Kidney capillary endothelial cell (primary cell): ENCODE results near the gene TTBK1.
A peak's percentile ranks its signal among the peaks of the same experiment; 100 is the strongest.

Experiments used
- DNase-seq: peaks from one replicate; pipeline ENCODE4 v3.0.0-alpha.2; 2018; ENCODE audit warnings: low spot score

Gene TTBK1

DNA sequence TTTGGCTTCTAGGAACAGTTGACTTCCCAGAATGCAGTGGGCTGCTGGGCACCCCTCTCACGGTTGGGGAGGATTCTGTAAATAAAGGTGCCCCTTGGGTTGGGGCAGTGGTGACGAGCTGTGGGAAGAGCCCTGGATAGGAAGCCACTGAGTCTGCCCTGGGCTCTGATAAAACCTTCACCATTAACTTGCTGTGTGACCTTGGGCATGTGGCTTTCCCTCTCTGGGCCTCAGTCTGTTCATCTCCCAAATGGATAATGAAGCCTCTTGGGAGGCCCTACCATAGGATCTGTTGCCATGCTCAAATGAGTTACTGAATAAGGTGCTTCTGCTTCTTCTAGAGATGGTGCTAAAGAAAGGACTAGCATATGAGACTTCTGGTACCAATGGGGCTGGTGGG lies 61.6 kb downstream of the TTBK1 start:
- DNase-seq, result no peak

DNA sequence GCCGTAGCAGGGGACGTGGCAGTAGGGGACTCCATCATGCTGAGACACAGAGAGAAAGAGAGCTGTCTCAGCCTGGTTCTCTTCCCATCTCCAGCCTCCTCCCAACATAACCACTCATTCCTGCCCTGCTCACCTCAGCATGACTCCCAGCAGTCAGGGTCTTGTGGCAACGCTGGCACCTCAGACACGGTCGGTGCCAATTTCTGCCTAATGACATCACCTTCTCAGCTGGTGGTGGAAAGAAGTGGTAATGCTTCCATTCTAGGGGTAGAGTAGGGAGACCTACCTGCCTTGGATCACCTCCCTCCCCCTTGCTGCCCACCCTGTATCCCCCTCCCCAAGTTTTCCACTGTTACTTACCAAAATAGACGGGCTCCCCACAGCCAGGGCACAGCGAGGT lies 62.8 kb downstream of the TTBK1 start:
- no peak for DNase-seq

DNA sequence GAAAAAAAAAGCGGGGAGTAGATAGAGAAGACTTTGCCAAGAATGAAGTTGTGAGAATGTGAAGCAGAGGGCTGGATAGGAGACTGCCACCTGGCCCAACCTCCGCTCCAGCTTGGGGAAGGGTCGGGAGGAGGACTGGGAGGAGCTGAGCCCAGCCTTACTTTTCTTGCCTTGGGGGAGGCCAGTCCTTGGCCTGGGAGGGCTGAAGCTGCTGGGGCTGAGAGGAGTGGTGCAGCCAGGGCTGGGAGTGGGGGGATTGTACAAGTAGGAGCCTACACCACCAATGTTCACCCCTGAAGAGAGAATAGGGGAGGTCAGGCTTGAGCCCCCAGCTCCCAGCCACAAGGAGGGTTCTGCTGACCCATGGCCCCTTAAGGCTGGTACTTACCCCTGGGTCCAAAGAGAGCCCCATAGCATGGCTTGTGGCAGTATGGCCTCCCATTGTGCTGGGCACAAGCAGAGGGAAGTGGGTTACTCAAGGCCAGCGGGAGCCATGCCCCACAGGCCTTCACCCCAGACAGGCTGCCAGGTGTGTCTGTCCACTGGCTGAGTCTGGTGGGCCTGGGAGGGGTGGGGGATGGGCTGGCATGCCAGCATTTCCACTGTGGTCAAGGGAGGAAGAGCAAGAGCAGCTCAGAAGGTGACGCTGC lies 64.3 kb downstream of the TTBK1 start:
- DNase-seq, result no peak

DNA sequence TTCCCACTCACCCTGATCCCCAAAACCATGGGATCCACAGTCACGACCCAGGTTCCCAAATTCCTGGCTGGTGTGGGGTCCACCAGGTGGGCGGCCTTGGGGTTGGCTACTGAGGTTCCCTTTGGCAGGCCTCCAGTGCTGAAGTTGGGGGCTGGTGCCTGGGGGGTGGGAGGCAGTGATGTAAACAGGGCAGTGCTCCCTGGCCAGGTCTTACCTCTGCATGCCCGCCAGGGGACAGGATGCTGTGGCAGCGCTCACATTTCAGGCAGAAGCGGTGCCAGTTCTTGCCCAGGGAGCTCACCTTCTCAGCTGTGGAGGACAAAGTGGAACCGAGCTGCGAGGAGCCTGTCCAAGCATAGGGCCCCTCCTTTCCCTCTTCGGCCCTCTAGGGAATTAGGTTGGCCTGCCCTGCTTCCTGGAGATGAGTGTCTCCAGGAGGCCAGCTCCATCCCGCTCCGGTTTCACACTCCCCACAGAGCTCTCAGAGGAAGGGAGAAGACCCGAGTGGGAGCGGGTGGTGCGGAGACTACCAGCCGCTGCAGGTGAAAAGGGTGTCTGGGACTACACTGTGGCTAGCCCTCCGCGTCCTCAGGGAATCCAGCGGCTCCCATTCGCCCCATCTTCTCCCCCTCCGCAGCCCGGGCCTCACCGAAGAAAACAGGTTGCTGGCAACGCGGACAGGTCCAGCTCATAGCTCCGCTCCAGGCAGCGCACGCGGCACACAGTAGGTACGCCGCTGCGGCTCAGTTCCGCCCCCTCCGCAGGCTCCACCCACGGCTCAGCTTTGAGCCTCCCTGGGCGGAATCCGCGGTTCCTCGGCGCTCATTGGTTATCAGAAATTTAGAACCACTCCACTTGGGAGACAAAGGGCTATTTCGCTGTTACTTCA lies 65.1 kb downstream of the TTBK1 start, which contains the start of gene CRIP3:
Gene CRIP3 (minus strand): TSS at position 726 of the 889 bp plus-strand sequence. CDS start 34 bp downstream, at position 692.
- DNase-seq, result no peak

DNA sequence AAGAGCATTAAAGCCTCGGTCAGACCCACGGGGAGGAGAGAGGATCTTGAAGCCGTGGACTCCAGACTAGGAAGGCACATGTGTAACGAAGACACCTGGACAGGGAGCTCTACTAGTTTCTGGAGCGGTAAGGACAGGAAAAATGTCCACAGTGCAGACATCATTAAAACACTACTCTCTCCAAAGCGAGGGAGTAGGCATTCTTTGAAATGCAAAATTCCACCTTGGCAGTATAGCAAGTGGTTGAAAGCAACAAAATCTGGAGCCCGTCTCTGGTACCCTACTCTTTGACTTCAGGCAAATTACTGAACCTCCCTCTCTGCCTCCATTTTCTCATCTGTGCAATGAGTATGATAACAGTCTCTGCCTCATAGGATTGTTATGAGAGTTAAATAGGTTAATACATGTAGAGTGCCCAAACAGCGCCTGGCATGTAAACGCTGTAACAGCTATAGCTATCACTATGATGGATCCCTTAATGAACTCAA lies 65.8 kb downstream of the TTBK1 start:
- no peak for DNase-seq

DNA sequence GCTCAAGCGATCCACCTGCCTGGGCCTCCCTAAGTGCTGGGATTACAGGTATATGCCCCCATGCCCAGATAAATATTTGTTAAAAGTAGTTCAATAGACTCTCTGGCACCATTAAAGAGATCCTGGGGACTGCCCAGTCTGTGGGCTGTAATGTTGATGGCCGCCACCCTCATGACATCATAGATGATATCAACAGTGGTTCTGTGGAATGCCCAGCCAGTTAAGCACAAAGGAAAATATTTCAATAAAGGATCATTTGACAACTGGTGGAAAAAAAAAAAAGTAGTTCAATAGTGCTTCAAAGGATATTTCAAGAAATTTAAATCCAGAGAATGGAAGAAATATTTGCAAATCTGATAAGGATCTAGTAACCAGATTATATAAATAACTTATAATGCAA lies 66.9 kb downstream of the TTBK1 start:
- no peak for DNase-seq

DNA sequence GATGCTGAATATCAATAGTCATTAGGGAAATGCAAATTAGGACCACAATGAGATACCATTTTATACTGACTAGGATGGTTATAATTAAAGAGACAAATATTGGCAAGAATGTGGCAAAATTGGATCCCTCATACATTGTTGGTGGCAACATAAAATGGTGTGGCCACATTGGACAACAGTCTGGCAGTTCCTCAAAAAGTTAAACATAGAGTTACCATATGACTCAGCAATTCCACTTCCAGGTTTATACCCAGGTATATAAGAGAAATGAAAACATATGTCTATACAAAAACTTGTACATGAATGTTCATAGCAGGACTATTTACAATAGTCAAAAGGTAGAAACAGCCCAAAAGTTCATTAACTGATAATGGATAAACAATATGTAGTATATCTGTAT lies 67.3 kb downstream of the TTBK1 start:
- no peak for DNase-seq

DNA sequence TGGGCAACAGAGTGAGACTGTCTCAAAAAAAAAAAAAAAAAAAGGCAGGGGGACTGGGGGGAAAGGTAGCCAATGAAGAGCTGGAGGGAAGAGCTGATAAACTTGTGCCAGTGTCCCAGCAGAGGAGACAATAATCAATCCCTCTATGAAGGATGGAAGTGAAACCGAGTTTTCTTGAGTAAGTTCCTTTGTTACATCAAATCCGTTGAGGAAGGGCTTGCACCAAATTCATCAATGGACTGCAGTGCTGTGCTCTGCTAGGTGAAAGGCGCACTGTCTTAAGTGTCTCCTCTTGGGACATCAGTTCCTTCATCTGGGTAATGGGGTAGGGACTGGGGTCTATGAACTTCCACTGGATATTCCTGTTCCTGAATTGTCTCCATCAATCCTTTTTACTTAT lies 68.4 kb downstream of the TTBK1 start:
- no peak for DNase-seq

DNA sequence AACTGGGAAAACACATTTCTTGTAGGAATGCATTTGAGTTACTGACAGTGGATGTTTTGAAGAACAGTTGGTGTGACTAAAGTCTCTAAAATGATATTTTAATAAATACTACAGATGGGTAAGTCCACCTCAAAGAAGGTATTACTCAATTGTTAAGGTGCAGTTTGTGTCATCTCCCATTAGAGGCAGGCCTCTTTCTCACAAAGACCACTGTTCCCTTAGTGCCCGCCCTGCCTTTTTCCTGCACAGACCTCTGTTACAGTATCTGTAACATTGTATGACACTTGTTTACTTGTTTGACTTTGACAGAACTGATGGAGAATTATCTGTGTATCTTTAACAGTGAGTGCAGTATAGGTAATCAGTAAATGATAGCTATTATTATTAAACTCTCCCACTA lies 70.5 kb downstream of the TTBK1 start:
- no peak for DNase-seq

DNA sequence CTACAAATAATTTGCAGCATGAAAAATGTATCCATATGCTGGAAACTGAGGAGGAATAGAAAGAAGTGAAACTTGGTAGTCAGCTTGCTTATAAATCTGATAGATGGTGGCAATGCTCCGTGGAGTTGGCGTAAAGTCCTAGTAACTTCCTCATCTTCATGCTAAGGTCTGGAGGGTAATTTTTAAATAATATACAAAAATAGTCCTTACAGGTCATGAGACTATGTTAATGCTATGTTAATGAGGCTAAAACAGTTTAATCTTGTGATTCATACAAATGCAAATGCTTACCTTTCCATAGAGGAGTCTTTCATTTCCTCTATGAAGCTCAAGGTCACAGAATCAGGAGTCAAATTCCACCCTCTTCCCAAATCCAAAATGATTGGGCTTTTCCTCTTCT lies 74.7 kb downstream of the TTBK1 start:
- DNase-seq, result no peak

DNA sequence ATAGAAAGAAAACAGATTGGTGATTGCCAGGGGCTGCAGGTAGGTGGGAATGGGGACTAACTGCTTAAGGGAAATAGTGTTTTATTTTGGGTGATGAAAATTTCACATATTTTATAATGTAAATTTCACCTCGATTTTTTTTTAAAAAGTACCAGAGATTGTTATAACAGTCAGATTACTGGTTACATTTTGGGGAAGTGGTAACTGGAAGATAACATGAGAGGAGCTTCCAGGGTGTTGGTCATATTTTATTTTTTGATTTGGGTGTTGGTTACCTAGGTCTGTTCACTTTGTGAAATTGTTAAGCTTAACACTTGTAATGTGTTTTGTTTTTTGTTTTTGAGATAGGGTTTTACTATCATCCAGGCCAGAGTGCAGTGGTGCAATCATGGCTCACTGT lies 82.6 kb downstream of the TTBK1 start:
- DNase-seq, result no peak

DNA sequence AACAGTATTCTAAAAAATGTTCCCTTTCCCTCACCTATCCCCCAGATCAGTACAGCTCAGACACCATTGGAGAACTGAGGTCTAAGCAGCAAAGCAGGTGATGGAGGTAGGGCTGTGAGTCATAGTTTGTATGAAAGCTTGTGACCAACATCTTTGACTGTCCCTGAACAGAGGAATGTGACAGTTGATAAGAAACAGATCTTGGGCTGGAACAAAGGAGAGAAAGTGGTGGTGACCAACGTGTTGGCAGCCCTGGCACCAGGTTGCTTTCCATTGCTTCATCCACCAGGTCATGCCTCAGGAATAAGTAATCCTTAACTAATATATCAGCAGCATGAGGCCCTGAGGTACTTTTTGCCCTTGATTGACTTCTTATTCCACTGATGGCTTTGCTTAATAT lies 85.2 kb downstream of the TTBK1 start:
- no peak for DNase-seq

DNA sequence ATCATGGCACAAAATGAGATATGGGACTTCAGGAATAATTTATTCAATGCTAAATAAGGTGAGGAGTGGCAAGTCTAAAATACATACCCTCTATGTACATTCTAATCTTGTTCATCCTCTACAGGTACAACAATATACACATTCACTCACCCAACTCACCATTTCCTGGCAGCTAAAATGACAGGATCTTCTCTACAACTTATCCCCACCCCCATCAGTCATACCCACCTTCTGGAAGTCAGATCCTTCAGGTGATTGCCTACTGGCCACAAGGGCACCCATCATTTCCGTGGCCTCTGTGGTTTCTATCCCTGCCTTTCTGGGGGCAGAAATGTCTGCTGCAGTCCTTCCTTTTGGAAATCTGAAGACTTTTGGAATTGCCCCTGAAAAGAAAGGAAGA lies 88.2 kb downstream of the TTBK1 start:
- no peak for DNase-seq

DNA sequence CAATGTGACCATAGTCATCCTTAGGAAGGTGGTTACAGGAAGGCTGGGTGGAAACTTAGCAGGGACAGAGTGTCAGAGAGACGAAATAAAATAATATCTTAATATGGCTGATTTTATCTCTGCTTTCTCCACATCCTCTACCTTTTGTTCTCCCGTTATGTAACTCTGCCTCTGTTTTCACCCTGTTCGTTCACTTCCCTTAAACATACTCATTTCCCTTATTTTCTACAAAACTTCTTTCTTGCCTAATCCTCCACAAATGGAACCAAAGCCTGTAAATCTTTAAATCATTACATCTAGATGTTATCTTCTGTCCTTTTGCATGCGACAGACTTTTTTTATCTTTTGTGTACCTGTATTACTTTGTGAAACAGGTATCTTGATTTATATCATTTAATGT lies 88.6 kb downstream of the TTBK1 start:
- DNase-seq, result no peak

DNA sequence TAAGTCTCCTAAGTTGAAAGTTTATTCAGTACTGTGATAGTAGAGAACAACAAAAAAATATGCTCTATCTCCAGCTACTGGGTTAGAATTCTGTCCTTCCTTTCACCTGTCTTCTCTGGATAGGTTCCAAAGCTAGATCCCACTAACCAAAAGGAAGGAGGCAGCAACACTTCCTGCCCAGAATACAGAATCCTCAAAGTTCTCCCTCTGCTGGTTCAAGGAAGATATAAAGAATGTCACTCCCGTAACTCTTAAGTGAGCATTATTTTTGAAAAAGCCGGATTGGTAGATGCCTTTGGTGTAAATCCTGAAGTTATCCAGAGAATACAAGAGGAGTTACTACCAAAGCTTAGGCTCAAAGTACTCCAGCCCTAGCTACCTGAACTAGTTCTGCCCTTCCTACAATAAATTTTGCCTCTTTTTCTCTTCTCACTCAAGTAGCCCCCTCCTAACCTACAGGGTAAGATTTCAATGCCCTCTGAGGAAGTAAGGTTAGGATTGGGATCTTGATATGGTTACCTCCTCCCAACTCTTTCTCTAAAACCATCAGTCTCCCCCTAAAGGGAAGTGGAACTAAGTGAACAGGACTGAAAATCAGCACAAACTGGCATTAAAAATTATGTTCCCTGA lies 91.3 kb downstream of the TTBK1 start:
- DNase-seq, result peak; percentile 40

DNA sequence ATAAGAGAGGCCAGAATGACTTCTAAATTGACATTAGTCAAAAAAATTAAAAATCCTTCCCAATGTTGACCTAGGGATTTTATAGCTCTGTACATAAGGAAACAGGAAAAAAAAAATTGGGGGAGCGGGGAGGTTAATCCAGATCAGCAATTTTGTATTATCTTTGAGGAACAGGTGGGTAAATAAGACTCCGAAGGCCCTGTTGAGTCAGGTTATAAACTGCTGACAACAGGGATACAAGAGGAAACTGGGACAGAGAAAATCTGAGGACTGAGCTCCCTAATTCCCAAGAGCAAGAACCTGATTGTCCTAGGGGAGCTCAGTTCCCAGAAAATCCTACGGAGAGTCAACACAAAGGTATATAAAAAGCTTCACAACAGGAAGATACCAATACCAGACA lies 92.2 kb downstream of the TTBK1 start:
- DNase-seq, result no peak

DNA sequence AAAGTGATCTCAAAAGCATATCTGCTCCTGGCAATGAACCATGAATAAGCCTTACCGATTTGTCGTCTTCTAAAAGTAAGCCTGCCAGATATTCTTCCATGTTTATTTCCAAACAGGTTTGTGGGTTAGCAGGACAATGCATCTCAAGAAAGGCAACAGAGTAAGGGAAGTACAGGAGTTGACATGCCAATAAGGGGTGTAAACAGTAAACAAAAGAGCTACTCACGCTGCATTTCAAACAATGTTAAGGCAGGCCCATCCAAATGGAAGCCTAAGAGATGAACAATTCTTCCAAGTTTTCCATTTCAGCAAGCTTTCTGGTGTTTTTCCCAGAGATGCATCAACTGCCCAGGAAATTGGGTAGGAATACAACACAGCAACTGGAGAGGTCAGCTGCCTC lies 93.1 kb downstream of the TTBK1 start:
- DNase-seq, result no peak
